Fibroblast of lung (primary cell): ENCODE measurements around the gene CCNK. TPM values are rescaled to one million over a fixed set of nuclear protein-coding genes. Genes with fewer than 3 reads are reported as not detected.

Source experiments
- DNase-seq, 2 donors: peaks; one replicate each; pipeline versions ENCODE4 v3.0.0 to v3.0.0-alpha.2; 2010; ENCODE audit warnings: low read depth in 2 of 2
- H2AFZ ChIP-seq: 2 replicates; pipeline ENCODE4 v1.5.1; 2012; ENCODE audit warnings: low read length, control low read depth, inconsistent platforms
- H3K27ac ChIP-seq: 2 replicates; pipeline ENCODE4 v1.5.1; 2011; ENCODE audit warnings: low read length, control low read depth; ENCODE audit not compliant: insufficient read depth
- H3K27me3 ChIP-seq: 2 replicates; pipeline ENCODE4 v1.5.1; 2011; ENCODE audit warnings: mild to moderate bottlenecking, low read length; ENCODE audit not compliant: control insufficient read depth, insufficient read depth
- H3K36me3 ChIP-seq: 2 replicates; pipeline ENCODE4 v1.5.1; 2011; ENCODE audit warnings: low read length; ENCODE audit not compliant: control insufficient read depth, insufficient read depth
- H3K4me1 ChIP-seq: 2 replicates; pipeline ENCODE4 v1.5.1; 2011; ENCODE audit warnings: low read length; ENCODE audit not compliant: control insufficient read depth, insufficient read depth; ENCODE audit errors: extremely low read depth
- H3K4me2 ChIP-seq: 2 replicates; pipeline ENCODE4 v1.5.1; 2011; ENCODE audit warnings: low read length, control low read depth; ENCODE audit not compliant: insufficient read depth; ENCODE audit errors: extremely low read depth
- H3K4me3 ChIP-seq, 4 experiments: fragments of 200-600 bp in 1 of 4; sonication (generic) in 1 of 4; replicated peaks in 1 of 4; 2 replicates each; pipeline ENCODE4 v1.5.1; 2011 to 2016; ENCODE audit warnings: low read length in 4 of 4, low read depth in 3 of 4, mild to moderate bottlenecking in 3 of 4, control low read depth in 2 of 4, inconsistent platforms in 1 of 4, mixed read lengths in 1 of 4; ENCODE audit not compliant: insufficient read depth in 1 of 4; ENCODE audit errors: control extremely low read depth in 1 of 4
- H3K79me2 ChIP-seq: 2 replicates; pipeline ENCODE4 v1.5.1; 2012; ENCODE audit warnings: mild to moderate bottlenecking, low read length, inconsistent platforms; ENCODE audit not compliant: control insufficient read depth, insufficient read depth
- H3K9ac ChIP-seq: 2 replicates; pipeline ENCODE4 v1.5.1; 2011; ENCODE audit warnings: mild to moderate bottlenecking, low read length, control low read depth; ENCODE audit not compliant: insufficient read depth
- H3K9me3 ChIP-seq: 2 replicates; pipeline ENCODE4 v1.5.1; 2012; ENCODE audit warnings: low read depth, low read length; ENCODE audit not compliant: control insufficient read depth, insufficient read depth
- H4K20me1 ChIP-seq: 2 replicates; pipeline ENCODE4 v1.5.1; 2011; ENCODE audit warnings: low read length; ENCODE audit not compliant: control insufficient read depth, insufficient read depth; ENCODE audit errors: extremely low read depth
- CTCF ChIP-seq, 2 donors: IDR thresholded peaks in 1 of 2; conservative IDR thresholded peaks in 1 of 2; 1 replicate in 1 of 2; 2 replicates in 1 of 2; pipeline ENCODE4 v1.5.1; 2011 to 2012; ENCODE audit warnings: low read length in 2 of 2, control low read depth in 1 of 2, inconsistent platforms in 1 of 2, low read depth in 1 of 2, mild to moderate bottlenecking in 1 of 2
- EZH2 ChIP-seq: IDR thresholded peaks from 2 replicates; pipeline ENCODE4 v1.5.1; 2012; ENCODE audit warnings: low read length, control low read depth, mild to moderate bottlenecking; ENCODE audit errors: missing control alignments
- polyA plus RNA-seq, 2 donors: library from polyadenylated mRNA; depleted of rRNA in 1 of 2; stranded (reverse) in 1 of 2; unstranded in 1 of 2; fragments of >200 nt; gene quantifications; 2 replicates each; pipeline ENCODE4 v1.2.1, GENCODE V29; 2011 to 2012; ENCODE audit warnings: missing spikeins in 1 of 2
- total RNA-seq: library from RNA; depleted of rRNA; stranded (reverse); fragments of >200 nt; gene quantifications from 2 replicates; pipeline ENCODE4 v1.2.1, GENCODE V29; 2014

Gene CCNK
- total and polyA plus RNA-seq, 2 donors (not counting 1 experiment from before 2014, with no cell fraction given): 7.3 to 51.0 TPM

GRCh38 chr14:99476864-99477263, 4.3 kb upstream of the CCNK start:
- Histone ChIP-seq H3K4me3 (no peak overlapping the region), H3K36me3 (no peaks in the 10 kb centered on the region), H3K4me1 (no peaks in the 10 kb centered on the region), H3K79me2 (peaks cover 65% of the 10 kb centered on the region), H3K9ac (no peak overlapping the region), H2AFZ (no peak overlapping the region), H3K27ac (no peak overlapping the region), H3K9me3 (no peaks in the 10 kb centered on the region), H3K4me2 (no peak overlapping the region), H3K27me3 (no peaks in the 10 kb centered on the region), H4K20me1 (no peaks in the 10 kb centered on the region)
- no peak for TF ChIP-seq EZH2
- TF ChIP-seq CTCF (conservative IDR thresholded peaks at IDR 0.05 in 1 of 2, IDR thresholded peaks at IDR 0.05 in 1 of 2; ENCODE audit: low read depth in 1 of 2, low read length in 2 of 2): no peak
- DNase-seq: peak in 1 of 2 donors; percentile 11

- no peaks in the 10 kb centered on the region for H4K20me1 ChIP-seq
- H3K79me2 ChIP-seq: peaks cover 69% of the 10 kb centered on the region
- H3K9me3 ChIP-seq: no peaks in the 10 kb centered on the region
- no peaks in the 10 kb centered on the region for H3K4me1 ChIP-seq
- TF ChIP-seq CTCF (conservative IDR thresholded peaks at IDR 0.05 in 1 of 2, IDR thresholded peaks at IDR 0.05 in 1 of 2; ENCODE audit: low read depth in 1 of 2, low read length in 2 of 2) (no peak), EZH2 (no peak)
- no peaks in the 10 kb centered on the region for H3K27me3 ChIP-seq
- no peak overlapping the region for H3K27ac ChIP-seq
- no peak overlapping the region for H2AFZ ChIP-seq
- no peak for DNase-seq
- H3K4me2 ChIP-seq: no peak overlapping the region
- H3K36me3 ChIP-seq: no peaks in the 10 kb centered on the region
- no peak overlapping the region for H3K4me3 ChIP-seq
- no peak overlapping the region for H3K9ac ChIP-seq
These were observed 3.1 kb upstream of the CCNK start for GRCh38 chr14:99478128-99478527.

GRCh38 chr14:99479160-99479905, 1.9 kb upstream of the CCNK start:
- Histone ChIP-seq H3K9me3 (no peaks in the 10 kb centered on the region), H2AFZ (peak overlapping the region; percentile 52), H4K20me1 (peaks cover 3% of the 10 kb centered on the region), H3K27me3 (no peaks in the 10 kb centered on the region), H3K4me3 (peak overlapping the region; percentile 58 to 80 (median 70)), H3K4me2 (peak overlapping the region; percentile 82), H3K79me2 (peaks cover 74% of the 10 kb centered on the region), H3K36me3 (no peaks in the 10 kb centered on the region), H3K4me1 (no peaks in the 10 kb centered on the region), H3K9ac (peak overlapping the region; percentile 74), H3K27ac (peak overlapping the region; percentile 78)
- peak; percentile 19 to 22 for DNase-seq
- TF ChIP-seq EZH2 (no peak), CTCF (conservative IDR thresholded peaks at IDR 0.05 in 1 of 2, IDR thresholded peaks at IDR 0.05 in 1 of 2; ENCODE audit: low read depth in 1 of 2, low read length in 2 of 2) (no peak)
